Cardiac septum (tissue), 1 donor: ENCODE results near the gene MAP3K9. TPM values are rescaled to one million over a fixed set of nuclear protein-coding genes. Genes with fewer than 3 reads are reported as not detected.

ENCODE experiments used
- DNase-seq: peaks from one replicate; pipeline ENCODE4 v3.0.0-alpha.2; 2020; ENCODE audit warnings: low spot score
- intact Hi-C: fragments of 100-400 bp; cut with DNase I; formaldehyde crosslinking; loops from one replicate; pipeline ENCODE4 v1.14.0; 2022
- total RNA-seq: library from RNA; stranded (reverse); fragmentation: NEBNext Ultra II Directional; extraction: Animal tissue kit (Norgen Biotek cat#: 25700); gene quantifications from one replicate; pipeline ENCODE4 v1.2.1, GENCODE V29; 2021
- donor health status: DM: no; HTN: no; CAD: no.

Gene MAP3K9
- total RNA-seq, 1 donor from 2014 or later: 1.5 TPM

GRCh38 chr14:70792939-70793338, 16.4 kb downstream of the MAP3K9 start:
- DNase-seq: no peak
- intact Hi-C loops: no loop called here

GRCh38 chr14:70791971-70792370, 17.3 kb downstream of the MAP3K9 start:
- DNase-seq: no peak
- intact Hi-C loops: no loop called here

GRCh38 chr14:70789961-70790360, 19.4 kb downstream of the MAP3K9 start:
- DNase-seq: no peak
- intact Hi-C loops: no loop called here

- no peak for DNase-seq
- intact Hi-C loops: no loop called here
Measured at GRCh38 chr14:70789361-70789760, 20.0 kb downstream of the MAP3K9 start.

DNA sequence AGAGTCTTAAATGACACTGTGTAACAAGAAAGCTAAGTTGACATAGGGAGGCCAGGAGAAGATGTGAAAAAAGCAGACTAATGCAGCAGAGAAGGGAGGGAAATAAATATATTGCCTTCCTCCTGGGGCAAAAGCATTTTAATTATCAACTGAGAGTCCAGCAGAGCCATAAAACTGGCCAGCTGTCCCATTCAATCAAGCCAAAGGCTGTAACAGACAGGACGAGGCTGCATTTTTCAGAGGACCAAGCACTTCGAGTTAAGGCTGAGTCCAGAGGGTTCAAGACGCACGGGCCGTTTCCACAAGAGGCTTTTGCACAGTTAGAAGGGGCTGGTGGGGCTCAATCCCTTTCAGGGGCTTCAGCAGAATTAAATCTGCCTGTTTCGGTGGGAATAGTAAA, 20.4 kb downstream of the MAP3K9 start:
- DNase-seq: no peak
- intact Hi-C loops: no loop called here

GRCh38 chr14:70785556-70785955, 23.8 kb downstream of the MAP3K9 start:
- intact Hi-C loops: no loop called here

DNA sequence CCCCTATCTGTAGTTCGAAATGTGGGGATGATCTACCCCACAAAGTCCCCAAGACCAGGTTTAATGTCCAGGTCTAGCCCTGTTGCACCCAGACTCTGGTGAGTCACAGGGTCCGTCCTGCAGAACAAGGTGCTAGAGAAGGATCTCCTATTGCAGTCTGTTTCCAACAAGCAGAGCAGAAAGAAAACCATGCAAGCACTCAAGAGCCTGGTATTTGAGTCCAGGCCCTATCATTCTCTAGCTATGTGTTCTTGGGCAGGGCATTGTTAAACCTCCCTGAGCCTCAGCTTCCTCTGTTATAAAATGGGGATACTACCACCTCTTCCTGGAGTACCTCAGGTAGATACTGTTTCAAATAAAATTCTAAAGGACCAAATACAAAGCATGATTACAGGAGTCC, 24.4 kb downstream of the MAP3K9 start:
- intact Hi-C loops: no loop called here
- no peak for DNase-seq

More at GRCh38 chr14:70785556-70785955, 23.8 kb downstream of the MAP3K9 start:
- no peak for DNase-seq

DNA sequence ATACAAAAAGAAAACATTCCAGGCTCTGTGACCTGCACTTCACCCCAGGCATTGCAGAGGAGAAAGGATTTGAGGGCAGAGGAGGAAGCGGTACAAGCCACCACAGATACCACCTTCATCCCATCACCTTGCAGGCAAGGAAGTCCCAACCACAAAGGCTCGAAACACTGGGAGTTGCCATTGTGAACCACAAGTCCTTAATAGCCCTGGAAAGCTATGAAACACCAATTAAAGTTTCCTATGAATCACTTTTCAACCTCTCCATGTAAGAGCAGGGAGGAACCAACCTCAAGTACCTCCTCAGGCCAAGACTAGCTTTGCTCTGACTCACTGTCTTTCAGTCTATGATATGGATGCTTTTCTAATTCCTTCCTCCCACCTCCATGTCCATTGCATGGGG, 27.0 kb downstream of the MAP3K9 start:
- no peak for DNase-seq
- intact Hi-C loops: no loop called here

DNA sequence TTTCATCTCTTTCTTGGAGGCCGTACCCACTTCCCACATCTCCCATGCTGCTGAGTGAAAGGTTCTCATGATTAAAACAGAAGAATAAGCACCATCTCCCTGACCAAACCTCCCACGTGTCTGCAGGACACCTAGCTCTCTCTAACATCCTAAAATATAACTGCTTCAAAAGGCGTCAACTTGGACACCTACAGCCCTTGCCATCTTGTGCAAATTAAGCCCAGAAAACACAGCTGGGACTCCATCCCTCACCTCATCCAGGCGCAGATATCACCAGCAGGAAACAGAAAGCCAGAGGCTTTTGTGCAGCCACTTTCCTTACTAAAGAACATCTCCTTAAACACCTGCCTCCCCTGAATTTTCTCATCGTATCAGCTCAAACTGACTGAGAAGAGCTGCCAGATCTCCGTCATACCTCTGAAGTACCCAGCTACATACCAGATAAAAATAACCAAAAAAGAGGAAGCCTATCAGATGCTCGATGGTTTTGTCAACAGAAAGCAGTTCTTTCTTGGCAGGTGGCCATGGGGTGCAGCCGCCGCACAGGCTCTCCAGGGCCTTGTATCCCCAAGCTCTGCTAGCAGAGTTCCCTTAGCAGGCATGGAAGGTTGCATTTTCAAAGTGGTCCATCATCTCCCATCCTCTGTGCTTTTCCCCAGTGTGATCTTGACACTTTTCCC, 28.8 kb downstream of the MAP3K9 start:
- no peak for DNase-seq
- intact Hi-C loops: no loop called here

DNA sequence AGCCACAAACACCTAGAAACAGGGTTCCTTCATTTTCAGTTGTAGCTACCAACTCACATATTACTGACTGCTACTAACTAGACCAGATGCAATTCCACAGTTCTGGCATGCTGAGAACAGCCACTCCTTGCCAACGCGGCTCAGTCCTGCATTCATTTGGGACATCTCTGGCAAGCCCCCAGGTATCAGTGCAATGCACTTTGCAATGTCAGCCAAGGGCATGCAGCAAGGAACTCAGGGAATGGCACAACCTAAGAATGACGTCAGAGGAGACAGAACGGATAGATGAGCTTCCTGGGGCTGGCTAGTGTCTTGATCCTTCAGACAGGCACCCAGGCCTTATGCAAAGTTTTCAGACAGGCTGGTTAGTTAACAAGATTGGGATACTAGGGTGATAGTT, 29.6 kb downstream of the MAP3K9 start:
- no peak for DNase-seq
- intact Hi-C loops: no loop called here

GRCh38 chr14:70776197-70776596, 33.1 kb downstream of the MAP3K9 start:
- DNase-seq: no peak
- intact Hi-C loops: no loop called here

- intact Hi-C loops: no loop called here
Measured at GRCh38 chr14:70773182-70773862, 36.0 kb downstream of the MAP3K9 start.

DNA sequence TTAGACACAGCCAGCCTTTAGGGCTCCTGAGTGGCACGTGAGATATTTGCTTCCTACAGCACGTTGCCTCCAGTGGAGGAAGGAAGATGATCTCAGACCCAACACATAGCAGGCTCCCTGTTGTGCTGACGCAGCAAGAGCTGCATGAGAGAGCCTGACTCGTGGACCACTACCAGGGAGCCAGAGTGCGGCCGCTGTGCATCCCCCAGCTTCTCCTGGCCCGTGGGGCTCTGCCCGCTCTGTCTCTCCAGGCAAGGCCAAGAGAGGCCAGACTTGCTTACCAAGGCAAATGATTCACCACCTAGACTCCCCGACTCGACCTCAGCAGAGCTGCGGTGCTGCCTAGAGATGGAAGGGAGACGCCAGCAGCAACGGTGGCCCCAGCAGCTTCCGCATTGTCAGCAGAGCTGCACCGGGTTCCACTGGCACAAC, 37.5 kb downstream of the MAP3K9 start:
- intact Hi-C loops: no loop called here
- DNase-seq: no peak

More at GRCh38 chr14:70773182-70773862, 36.0 kb downstream of the MAP3K9 start:
- no peak for DNase-seq

GRCh38 chr14:70770490-70770889, 38.8 kb downstream of the MAP3K9 start:
- intact Hi-C loops: no loop called here
- DNase-seq: no peak

DNA sequence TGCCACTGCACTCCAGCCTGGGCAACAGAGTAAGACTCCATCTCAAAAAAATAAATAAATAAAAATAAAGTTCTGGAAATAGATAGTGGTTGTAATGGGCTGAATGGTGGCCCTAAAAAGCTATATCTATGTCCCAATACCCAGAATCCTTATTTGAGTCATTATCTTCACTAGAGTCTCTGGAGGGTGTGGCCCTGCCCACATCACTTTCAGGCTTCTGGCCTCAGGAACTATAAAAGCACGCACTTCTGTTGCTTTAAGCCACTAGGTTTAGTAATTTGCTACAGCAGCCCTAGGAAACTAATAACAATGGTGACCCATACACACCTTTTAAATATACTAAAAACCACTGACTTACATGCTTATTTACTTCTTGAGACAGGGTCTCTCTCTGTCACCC, 49.9 kb downstream of the MAP3K9 start:
- intact Hi-C loops: no loop called here
- DNase-seq: no peak

- intact Hi-C loops: no loop called here
- DNase-seq: no peak
Measured at GRCh38 chr14:70755655-70756054, 53.7 kb downstream of the MAP3K9 start.

DNA sequence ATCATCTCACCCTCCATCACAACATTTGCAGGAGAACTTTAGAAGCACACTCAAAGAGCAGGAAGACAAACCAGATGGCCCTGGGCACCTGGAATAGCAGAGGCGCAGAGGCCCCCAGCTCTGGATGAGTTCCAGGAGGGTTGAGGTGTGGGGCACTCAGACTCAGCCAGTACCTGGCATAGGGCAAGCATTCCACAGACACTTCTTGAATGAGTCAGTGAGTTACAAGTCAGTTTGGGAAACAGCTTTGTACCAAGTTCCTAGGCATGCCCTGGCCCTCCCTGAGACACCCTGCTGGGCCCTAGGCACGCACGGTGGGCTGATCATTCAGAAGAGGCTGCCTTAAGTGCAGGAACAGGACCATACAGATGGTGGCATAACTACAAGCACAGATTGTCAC, 54.3 kb downstream of the MAP3K9 start:
- DNase-seq: no peak
- intact Hi-C loops: no loop called here

DNA sequence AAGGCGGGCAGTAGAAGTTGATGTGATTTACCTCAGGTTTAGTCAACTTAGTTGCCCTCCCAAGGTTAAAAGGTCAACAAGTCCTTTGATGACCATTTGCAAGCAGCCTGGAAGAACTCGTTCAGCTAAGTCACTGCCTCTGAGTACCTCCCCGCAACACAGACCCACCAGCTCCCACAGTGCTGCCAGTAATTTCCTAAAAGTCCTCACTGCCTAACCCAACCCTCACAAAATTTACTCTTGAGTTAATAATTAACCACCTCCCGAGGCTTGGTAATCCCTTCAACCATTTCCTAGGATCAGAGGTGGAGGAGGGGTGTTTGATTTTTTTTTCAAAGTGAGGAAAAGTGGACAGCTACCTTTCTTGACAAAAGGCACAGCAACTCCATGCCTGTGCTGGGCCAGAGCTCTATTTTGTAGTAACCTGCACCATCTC, 55.8 kb downstream of the MAP3K9 start:
- no peak for DNase-seq
- intact Hi-C loops: no loop called here

GRCh38 chr14:70748422-70748821, 60.9 kb downstream of the MAP3K9 start:
- intact Hi-C loops: no loop called here
- no peak for DNase-seq

GRCh38 chr14:70744641-70745040, 64.7 kb downstream of the MAP3K9 start:
- DNase-seq: no peak
- intact Hi-C loops: no loop called here

DNA sequence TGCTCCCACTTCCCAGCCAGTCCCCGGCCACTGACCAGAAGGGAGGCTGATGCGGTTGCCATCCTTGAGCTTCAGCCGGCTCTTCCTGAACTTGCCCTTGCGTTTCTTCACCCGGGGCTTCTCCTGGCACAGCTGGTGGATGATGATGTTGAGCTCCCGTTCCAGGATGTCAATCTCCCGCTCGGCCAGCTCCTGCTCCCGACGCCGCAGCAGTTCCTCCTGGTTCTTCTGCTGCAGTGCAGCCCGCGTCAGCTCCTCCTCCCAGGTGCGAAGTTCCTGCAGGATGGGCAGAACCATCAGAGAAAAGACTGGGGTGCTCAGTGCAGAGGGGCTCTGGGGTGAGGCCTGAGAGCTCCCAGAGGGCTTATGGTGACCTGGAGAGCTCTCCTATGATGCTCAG, 67.0 kb downstream of the MAP3K9 start:
- intact Hi-C loops: no loop called here
- no peak for DNase-seq
